Activated naive CD4-positive, alpha-beta T cell treated with anti-CD3 and anti-CD28 coated beads, Interleukin-2, amount 50 U/mL, for 16 hours (primary cell): ENCODE results near the gene GPNMB.

ENCODE experiments used
- DNase-seq: peaks from one replicate; pipeline ENCODE4 v3.0.0-alpha.2; 2020

The GPNMB gene

GRCh38 chr7:23276376-23276775 lies 29.8 kb downstream of the GPNMB start:
- no peak for DNase-seq

GRCh38 chr7:23276947-23277346 lies 30.4 kb downstream of the GPNMB start:
- DNase-seq: no peak

- no peak for DNase-seq
These were observed 30.9 kb downstream of the GPNMB start for GRCh38 chr7:23277359-23277989.

GRCh38 chr7:23279819-23280525 lies 33.4 kb downstream of the GPNMB start:
- no peak for DNase-seq

GRCh38 chr7:23283086-23283485 lies 36.5 kb downstream of the GPNMB start:
- no peak for DNase-seq

GRCh38 chr7:23284871-23285270 lies 38.3 kb downstream of the GPNMB start:
- no peak for DNase-seq

GRCh38 chr7:23285657-23286646 lies 39.4 kb downstream of the GPNMB start:
- no peak for DNase-seq

GRCh38 chr7:23287612-23288011 lies 41.0 kb downstream of the GPNMB start:
- DNase-seq: no peak

- no peak for DNase-seq
These were observed 44.4 kb downstream of the GPNMB start for GRCh38 chr7:23290993-23291392.

- no peak for DNase-seq
These were observed 45.5 kb downstream of the GPNMB start for GRCh38 chr7:23291957-23292560.

- DNase-seq: no peak
These were observed 46.0 kb downstream of the GPNMB start for GRCh38 chr7:23292623-23293022.

GRCh38 chr7:23293500-23294073 lies 47.0 kb downstream of the GPNMB start:
- DNase-seq: no peak

GRCh38 chr7:23294549-23295400 lies 48.2 kb downstream of the GPNMB start:
- DNase-seq: no peak

GRCh38 chr7:23295401-23295697 lies 48.8 kb downstream of the GPNMB start:
- no peak for DNase-seq

GRCh38 chr7:23298141-23298881 lies 51.7 kb downstream of the GPNMB start:
- no peak for DNase-seq

GRCh38 chr7:23298885-23299769 lies 52.6 kb downstream of the GPNMB start, which contains the start of gene MALSU1:
Gene MALSU1 (plus strand): TSS chr7:23299339. CDS start chr7:23299353, 14 bp downstream.
- peak; percentile 97 for DNase-seq

- DNase-seq: no peak
These were observed 53.3 kb downstream of the GPNMB start for GRCh38 chr7:23299770-23300300.

GRCh38 chr7:23306936-23307521 lies 60.5 kb downstream of the GPNMB start:
- DNase-seq: no peak

- DNase-seq: no peak
These were observed 62.2 kb downstream of the GPNMB start for GRCh38 chr7:23308754-23309153.
